Natural killer cell (primary cell): ENCODE results near the gene OR7A10. TPM values are rescaled to one million over a fixed set of nuclear protein-coding genes. Genes with fewer than 3 reads are reported as not detected.

Source experiments
- ATAC-seq, 3 donors: fragments of 150-1000 bp in 2 of 3; fragments of 200-7000 bp in 1 of 3; cut with Tn5 transposase; 1 replicate in 1 of 3; 2 replicates in 2 of 3; pipeline ENCODE4 v1.10.0; 2021; ENCODE audit warnings: mild to moderate bottlenecking in 2 of 3, moderate library complexity in 2 of 3
- DNase-seq, 2 donors: peaks; one replicate each; pipeline versions ENCODE4 v3.0.0 to v3.0.0-alpha.2; 2013 to 2021; ENCODE audit warnings: mixed read lengths in 1 of 2
- H3K27ac ChIP-seq: one replicate; pipeline ENCODE4 v1.5.1; 2013; ENCODE audit warnings: mild to moderate bottlenecking, low read length
- H3K27me3 ChIP-seq: one replicate; pipeline ENCODE4 v1.6.1; 2013; ENCODE audit warnings: low read length; ENCODE audit not compliant: control insufficient read depth, insufficient read depth
- H3K36me3 ChIP-seq: one replicate; pipeline ENCODE4 v1.6.1; 2013; ENCODE audit warnings: low read length; ENCODE audit not compliant: control insufficient read depth, insufficient read depth
- H3K4me1 ChIP-seq: one replicate; pipeline ENCODE4 v1.6.1; 2013; ENCODE audit warnings: low read length; ENCODE audit not compliant: control insufficient read depth, insufficient read depth
- H3K4me3 ChIP-seq: one replicate; pipeline ENCODE4 v1.5.1; 2013; ENCODE audit warnings: low read length
- H3K9me3 ChIP-seq: one replicate; pipeline ENCODE4 v1.6.1; 2013; ENCODE audit warnings: low read length; ENCODE audit not compliant: control insufficient read depth, insufficient read depth
- H3K27ac Mint-ChIP-seq, 2 donors: one replicate each; pipeline ENCODE4 v1.8.0; 2022; ENCODE audit warnings: mild to moderate bottlenecking in 2 of 2, mixed read lengths in 2 of 2, moderate library complexity in 1 of 2
- H3K27me3 Mint-ChIP-seq, 2 donors: one replicate each; pipeline ENCODE4 v1.8.0; 2022; ENCODE audit warnings: low read depth in 2 of 2, mixed read lengths in 2 of 2
- H3K36me3 Mint-ChIP-seq: one replicate; pipeline ENCODE4 v1.8.0; 2022; ENCODE audit warnings: mixed read lengths
- H3K4me1 Mint-ChIP-seq, 2 donors: one replicate each; pipeline ENCODE4 v1.8.0; 2022; ENCODE audit warnings: mixed read lengths in 2 of 2
- H3K4me3 Mint-ChIP-seq: one replicate; pipeline ENCODE4 v1.8.0; 2022; ENCODE audit warnings: mild to moderate bottlenecking, moderate library complexity, mixed read lengths
- H3K9me3 Mint-ChIP-seq, 2 donors: one replicate each; pipeline ENCODE4 v1.8.0; 2022; ENCODE audit warnings: mixed read lengths in 2 of 2
- WGBS: methylation state at CpG from one replicate; pipeline ENCODE4 v1.1.7; 2013; ENCODE audit warnings: missing lambda C conversion rate; ENCODE audit not compliant: insufficient coverage; 5-methylcytosine and 5-hydroxymethylcytosine counted together
- intact Hi-C: fragments of 100-400 bp; cut with micrococcal nuclease; formaldehyde crosslinking; loops from one replicate; pipeline ENCODE4 v1.14.2; 2022
- total RNA-seq, 4 donors: library from RNA; stranded (reverse); fragments of 120-200 nt in 1 of 4; gene quantifications; one replicate each; pipeline versions ENCODE4 v1.2.3 to v1.2.4, GENCODE V29; 2013 to 2022
- TF ChIP-seq, protein P1 (sequence below): fragments of 200-600 bp; IDR thresholded peaks from one replicate; pipeline ENCODE4 v1.8.0; 2022; ENCODE audit warnings: antibody characterized with exemption

Gene OR7A10
- total RNA-seq, 3 donors from 2014 or later (not counting 1 experiment from before 2014, with no cell fraction given) = not detected

DNA sequence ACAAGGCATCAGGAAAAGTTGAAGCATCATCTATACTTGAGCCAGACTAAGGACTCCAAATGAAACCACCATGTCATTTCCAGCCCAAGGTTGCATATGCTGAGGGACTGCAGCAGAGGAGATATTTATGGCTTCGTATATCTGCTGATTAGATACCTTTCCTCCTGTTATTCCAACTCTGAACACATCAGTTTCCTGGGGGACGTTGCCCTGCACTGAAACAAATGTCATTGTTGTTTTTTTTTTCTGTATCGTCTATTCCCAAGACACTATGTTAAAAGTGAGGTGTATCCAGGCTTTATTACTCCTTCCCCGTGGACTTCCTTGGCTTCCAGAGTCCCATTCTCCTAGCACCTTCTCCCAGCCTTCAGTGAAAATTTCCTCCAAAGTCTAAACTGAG lies 37.3 kb upstream of the OR7A10 start, which contains the start of gene OR7A17:
OR7A17 (minus strand) TSS at position 101 of the 400 bp plus-strand sequence. CDS start 4,777 bp downstream, outside the sequence.
- no peaks in the 10 kb centered on the region for H3K9me3 ChIP-seq
- no peak within 1 kb of the TSS for H3K4me3 ChIP-seq
- ATAC-seq = no peak
- TF ChIP-seq, protein P1, sequence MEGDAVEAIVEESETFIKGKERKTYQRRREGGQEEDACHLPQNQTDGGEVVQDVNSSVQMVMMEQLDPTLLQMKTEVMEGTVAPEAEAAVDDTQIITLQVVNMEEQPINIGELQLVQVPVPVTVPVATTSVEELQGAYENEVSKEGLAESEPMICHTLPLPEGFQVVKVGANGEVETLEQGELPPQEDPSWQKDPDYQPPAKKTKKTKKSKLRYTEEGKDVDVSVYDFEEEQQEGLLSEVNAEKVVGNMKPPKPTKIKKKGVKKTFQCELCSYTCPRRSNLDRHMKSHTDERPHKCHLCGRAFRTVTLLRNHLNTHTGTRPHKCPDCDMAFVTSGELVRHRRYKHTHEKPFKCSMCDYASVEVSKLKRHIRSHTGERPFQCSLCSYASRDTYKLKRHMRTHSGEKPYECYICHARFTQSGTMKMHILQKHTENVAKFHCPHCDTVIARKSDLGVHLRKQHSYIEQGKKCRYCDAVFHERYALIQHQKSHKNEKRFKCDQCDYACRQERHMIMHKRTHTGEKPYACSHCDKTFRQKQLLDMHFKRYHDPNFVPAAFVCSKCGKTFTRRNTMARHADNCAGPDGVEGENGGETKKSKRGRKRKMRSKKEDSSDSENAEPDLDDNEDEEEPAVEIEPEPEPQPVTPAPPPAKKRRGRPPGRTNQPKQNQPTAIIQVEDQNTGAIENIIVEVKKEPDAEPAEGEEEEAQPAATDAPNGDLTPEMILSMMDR = no peak
- Mint-ChIP-seq H3K4me1 (peaks cover 0 to 6% of the 10 kb centered on the region in 2 donors), H3K36me3 (no peaks in the 10 kb centered on the region), H3K27ac (no peak within 1 kb of the TSS), H3K27me3 (peaks cover 13 to 42% of the 10 kb centered on the region in 2 donors), H3K4me3 (no peak within 1 kb of the TSS), H3K9me3 (no peaks in the 10 kb centered on the region)
- H3K27me3 ChIP-seq = no peaks in the 10 kb centered on the region
- no peak for DNase-seq
- intact Hi-C loops = loop anchor here (5.0 kb wide), 1 partner anchor 314 kb away; the partner anchor contains the start of gene NDUFB7
- no peaks in the 10 kb centered on the region for H3K36me3 ChIP-seq
- no peak within 1 kb of the TSS for H3K27ac ChIP-seq
- WGBS = 73% methylated on average over 4 of the region's 4 CpGs
- H3K4me1 ChIP-seq = no peaks in the 10 kb centered on the region

DNA sequence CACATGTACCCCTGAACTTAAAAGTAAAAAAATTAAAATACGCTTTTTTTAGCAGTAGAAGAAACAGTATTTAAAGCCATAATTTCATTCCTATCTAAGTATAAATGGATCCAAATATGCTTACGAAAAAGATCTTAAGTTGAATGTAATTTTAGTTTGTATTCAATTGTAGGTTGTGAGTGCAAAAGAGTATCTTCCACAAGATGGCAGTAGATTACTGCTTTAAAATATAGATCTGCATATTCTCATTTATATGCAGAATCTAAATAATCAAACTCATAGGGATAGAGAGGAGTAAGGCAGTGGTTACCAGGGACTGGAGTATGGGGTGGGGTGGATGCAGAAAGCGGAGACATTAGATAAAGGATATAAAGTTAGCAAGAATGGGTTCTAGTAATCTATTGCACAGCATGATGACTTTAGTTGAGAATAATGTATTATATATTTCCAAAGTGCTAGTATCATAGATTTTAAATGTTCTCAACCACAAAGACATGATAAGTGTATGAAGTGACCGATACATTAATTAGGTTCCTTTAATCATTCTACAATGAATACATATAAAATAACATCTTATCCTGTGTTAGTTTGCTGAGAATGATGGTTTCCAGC lies 23.0 kb upstream of the OR7A10 start:
- no peak overlapping the region for H3K4me3 Mint-ChIP-seq
- ATAC-seq = no peak
- Histone ChIP-seq H3K4me1 (no peaks in the 10 kb centered on the region), H3K4me3 (no peak overlapping the region), H3K36me3 (no peaks in the 10 kb centered on the region), H3K9me3 (no peaks in the 10 kb centered on the region), H3K27me3 (peaks cover 3% of the 10 kb centered on the region), H3K27ac (no peak overlapping the region)
- H3K36me3 Mint-ChIP-seq = no peaks in the 10 kb centered on the region
- peak in 1 of 2 donors; percentile 11 for DNase-seq
- H3K27ac Mint-ChIP-seq = no peak overlapping the region
- TF ChIP-seq, protein P1 = peak; percentile 9
- H3K9me3 Mint-ChIP-seq = no peaks in the 10 kb centered on the region
- peaks cover 30 to 33% of the 10 kb centered on the region in 2 donors for H3K27me3 Mint-ChIP-seq
- no peaks in the 10 kb centered on the region for H3K4me1 Mint-ChIP-seq
- intact Hi-C loops = no loop called here
- 75% methylated on average over 1 of the region's 4 CpGs for WGBS

DNA sequence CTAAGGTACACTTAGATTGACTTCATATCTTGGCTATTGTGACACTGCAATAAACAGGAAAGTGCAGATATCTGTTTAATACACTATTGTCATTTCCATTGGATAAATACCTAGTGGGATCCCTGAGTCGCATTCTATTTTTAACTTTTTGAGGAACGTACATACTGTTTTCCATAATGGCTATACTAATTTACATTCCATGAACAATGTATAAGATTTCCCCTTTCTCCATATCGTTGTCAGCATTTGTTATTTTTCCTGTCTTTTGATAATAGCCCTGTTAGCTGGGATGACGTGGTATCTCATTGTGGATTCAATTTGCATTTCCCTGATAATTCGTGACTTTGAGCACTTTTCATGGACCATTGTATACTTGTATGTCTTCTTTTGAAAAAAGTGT lies 19.8 kb upstream of the OR7A10 start:
- WGBS = 82% methylated on average over 5 of the region's 5 CpGs
- intact Hi-C loops = no loop called here
- TF ChIP-seq, protein P1 = no peak
- Histone ChIP-seq H3K27me3 (peaks cover 3% of the 10 kb centered on the region), H3K27ac (no peak overlapping the region), H3K9me3 (no peaks in the 10 kb centered on the region), H3K36me3 (no peaks in the 10 kb centered on the region), H3K4me1 (no peaks in the 10 kb centered on the region), H3K4me3 (no peak overlapping the region)
- H3K4me1 Mint-ChIP-seq = no peaks in the 10 kb centered on the region
- no peak overlapping the region for H3K4me3 Mint-ChIP-seq
- no peaks in the 10 kb centered on the region for H3K9me3 Mint-ChIP-seq
- H3K27ac Mint-ChIP-seq = no peak overlapping the region
- DNase-seq (no peak), ATAC-seq (no peak)
- H3K27me3 Mint-ChIP-seq = peaks cover 30 to 40% of the 10 kb centered on the region in 2 donors
- no peaks in the 10 kb centered on the region for H3K36me3 Mint-ChIP-seq

- Histone ChIP-seq H3K27me3 (no peaks in the 10 kb centered on the region), H3K36me3 (no peaks in the 10 kb centered on the region), H3K4me3 (no peak overlapping the region), H3K4me1 (no peaks in the 10 kb centered on the region), H3K27ac (no peak overlapping the region), H3K9me3 (no peaks in the 10 kb centered on the region)
- Mint-ChIP-seq H3K4me3 (no peak overlapping the region), H3K27ac (no peak overlapping the region), H3K9me3 (no peaks in the 10 kb centered on the region), H3K4me1 (no peaks in the 10 kb centered on the region), H3K27me3 (peaks cover 17 to 21% of the 10 kb centered on the region in 2 donors), H3K36me3 (no peaks in the 10 kb centered on the region)
- WGBS = 88% methylated on average over 5 of the region's 6 CpGs
- DNase-seq (no peak), ATAC-seq (no peak)
- intact Hi-C loops = no loop called here
- TF ChIP-seq, protein P1 = no peak
Observed at GRCh38 chr19:14843578-14843977, 5.1 kb downstream of the OR7A10 start.
